Panc1 (cell line): ENCODE measurements around the gene DEAF1. TPM values are rescaled to one million over a fixed set of nuclear protein-coding genes. Genes with fewer than 3 reads are reported as not detected.
"Not testable (repeated sequence)": the region's sequence is repeated elsewhere in the genome, so short reads cannot be mapped to it uniquely, and the experiment has no call there.

Experiments
- ATAC-seq: fragments of 200-7000 bp; cut with Tn5 transposase; 2 replicates; pipeline ENCODE4 v1.9.1; 2020; ENCODE audit warnings: mild to moderate bottlenecking, moderate library complexity
- BruUV-seq: library from RNA; stranded (reverse); fragments of 400-500 nt; replicated peaks from 2 replicates; lab custom pipeline; 2021; lab: Mats Ljungman, UMichigan
- CTCF ChIA-PET: fragments of 300-600 bp; sonication (Branson Sonifier 250); formaldehyde crosslinking; loops from one replicate; lab custom pipeline; 2022; ENCODE audit warnings: antibody characterized with exemption; lab: Charles Lee
- POLR2A ChIA-PET: fragments of 300-600 bp; sonication (Branson Sonifier 250); formaldehyde crosslinking; loops from one replicate; lab custom pipeline; 2022; ENCODE audit warnings: antibody characterized with exemption; lab: Charles Lee
- DNase-seq: peaks from one replicate; pipeline ENCODE4 v3.0.0-alpha.2; 2010; ENCODE audit warnings: low read depth, low spot score
- H3K27ac ChIP-seq: 2 replicates; pipeline ENCODE4 v1.5.1; 2011; ENCODE audit warnings: mild to moderate bottlenecking, low read length, inconsistent platforms
- H3K27me3 ChIP-seq: fragments of 200-500 bp; sonication (Bioruptor generic); 2 replicates; pipeline ENCODE4 v1.6.0; 2014; ENCODE audit warnings: low read length, inconsistent platforms; ENCODE audit not compliant: control insufficient read depth, insufficient read depth
- H3K36me3 ChIP-seq: fragments of 200-500 bp; sonication (Bioruptor generic); 2 replicates; pipeline ENCODE4 v1.5.1; 2014; ENCODE audit warnings: inconsistent platforms, mild to moderate bottlenecking, low read length, moderate library complexity; ENCODE audit not compliant: control insufficient read depth, insufficient read depth
- H3K4me1 ChIP-seq: 2 replicates; pipeline ENCODE4 v1.5.1; 2011; ENCODE audit warnings: inconsistent platforms, mild to moderate bottlenecking, low read length, moderate library complexity; ENCODE audit not compliant: control insufficient read depth, insufficient read depth
- H3K4me3 ChIP-seq, 2 experiments: 2 replicates each; pipeline ENCODE4 v1.5.1; 2011 to 2012; ENCODE audit warnings: low read depth in 2 of 2, low read length in 2 of 2, mild to moderate bottlenecking in 2 of 2, inconsistent platforms in 1 of 2, moderate library complexity in 1 of 2
- H3K9me3 ChIP-seq: fragments of 200-500 bp; sonication (Bioruptor generic); 2 replicates; pipeline ENCODE4 v1.5.1; 2014; ENCODE audit warnings: low read depth, mild to moderate bottlenecking, inconsistent platforms, low read length, moderate library complexity; ENCODE audit not compliant: control insufficient read depth, insufficient read depth
- POLR2AphosphoS5 ChIP-seq: IDR thresholded peaks from 2 replicates; pipeline ENCODE4 v1.6.1; 2012; ENCODE audit warnings: mild to moderate bottlenecking, low read depth, low read length, moderate library complexity
- SIN3A ChIP-seq: IDR thresholded peaks from 2 replicates; pipeline ENCODE4 v1.6.1; 2012; ENCODE audit warnings: low read depth, mild to moderate bottlenecking, low read length, moderate library complexity, borderline replicate concordance; ENCODE audit not compliant: insufficient read depth
- TCF7L2 ChIP-seq: IDR thresholded peaks from 2 replicates; pipeline ENCODE4 v1.6.1; 2011; ENCODE audit warnings: mild to moderate bottlenecking, low read depth, low read length, inconsistent platforms
- in situ Hi-C: cut with HindIII; loops from 2 replicates; pipeline ENCODE4 v1.10.0; 2016; ENCODE audit warnings: low sequenced_read_pairs, low pct_unique_long_range_greater_than_20kb
- intact Hi-C: fragments of 100-400 bp; cut with micrococcal nuclease; formaldehyde crosslinking; loops from one replicate; pipeline ENCODE4 v1.10.0; 2022; ENCODE audit not compliant: unreplicated experiment
- total RNA-seq: library from RNA; stranded (reverse); gene quantifications from one replicate; pipeline ENCODE4 v1.2.1, GENCODE V29; 2021; ENCODE audit not compliant: unreplicated experiment
- TF ChIP-seq, protein P1 (sequence below): fragments of 450-650 bp; IDR thresholded peaks from 2 replicates; pipeline ENCODE4 v1.5.1; 2017; ENCODE audit warnings: mild to moderate bottlenecking
- TF ChIP-seq, protein P2 (sequence below), 2 experiments: IDR thresholded peaks; 2 replicates each; pipeline ENCODE4 v1.6.1; 2011 to 2012; ENCODE audit warnings: low read depth in 2 of 2, control low read depth in 1 of 2, low read length in 1 of 2, mild to moderate bottlenecking in 1 of 2, moderate library complexity in 1 of 2; ENCODE audit not compliant: insufficient read depth in 1 of 2

Gene DEAF1
- total RNA-seq, 1 experiment from 2014 or later: 105 TPM

DNA sequence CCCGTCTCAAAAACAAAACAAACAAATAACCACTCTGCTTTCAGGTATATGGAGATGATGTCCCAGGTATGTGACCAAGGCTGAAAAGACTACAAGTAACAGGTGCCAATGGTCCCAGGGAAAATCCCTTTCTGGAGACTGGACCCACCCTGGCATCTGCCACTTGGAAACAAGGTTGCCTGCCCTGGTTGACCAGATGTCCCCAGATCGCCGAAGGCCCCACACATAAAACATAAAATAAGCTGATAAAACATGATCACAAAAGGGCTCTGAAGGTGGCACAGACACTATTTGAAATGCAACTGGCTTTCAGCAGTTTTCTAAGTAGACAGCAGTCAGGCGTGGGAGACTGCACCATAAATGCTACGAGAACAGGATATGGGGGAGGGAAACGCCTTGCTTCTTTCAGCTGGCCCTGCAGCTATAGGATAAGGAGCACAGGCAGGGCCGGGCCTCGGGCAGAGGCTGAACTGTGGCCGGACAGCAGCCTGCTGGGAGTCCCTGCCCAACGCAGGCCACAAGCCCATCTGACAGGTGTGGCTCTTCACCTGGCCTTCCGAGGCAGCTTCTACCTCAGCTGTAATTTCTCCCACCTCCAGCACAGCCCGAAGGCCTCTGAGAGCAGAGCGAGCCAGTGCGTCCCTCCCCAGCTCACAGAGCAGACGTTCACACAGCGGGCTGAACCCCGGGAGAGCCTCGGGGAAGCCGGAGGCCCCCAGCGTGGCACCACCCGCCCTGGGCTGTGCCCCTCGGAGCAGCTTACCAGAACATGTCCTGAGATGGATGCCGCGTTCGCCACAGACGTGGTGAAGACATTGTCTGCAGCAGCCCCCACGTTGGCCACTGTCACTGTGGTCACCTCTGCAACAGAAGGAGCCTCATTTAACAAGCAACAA, 4.0 kb downstream of the DEAF1 start:
- TF ChIP-seq, protein P1, sequence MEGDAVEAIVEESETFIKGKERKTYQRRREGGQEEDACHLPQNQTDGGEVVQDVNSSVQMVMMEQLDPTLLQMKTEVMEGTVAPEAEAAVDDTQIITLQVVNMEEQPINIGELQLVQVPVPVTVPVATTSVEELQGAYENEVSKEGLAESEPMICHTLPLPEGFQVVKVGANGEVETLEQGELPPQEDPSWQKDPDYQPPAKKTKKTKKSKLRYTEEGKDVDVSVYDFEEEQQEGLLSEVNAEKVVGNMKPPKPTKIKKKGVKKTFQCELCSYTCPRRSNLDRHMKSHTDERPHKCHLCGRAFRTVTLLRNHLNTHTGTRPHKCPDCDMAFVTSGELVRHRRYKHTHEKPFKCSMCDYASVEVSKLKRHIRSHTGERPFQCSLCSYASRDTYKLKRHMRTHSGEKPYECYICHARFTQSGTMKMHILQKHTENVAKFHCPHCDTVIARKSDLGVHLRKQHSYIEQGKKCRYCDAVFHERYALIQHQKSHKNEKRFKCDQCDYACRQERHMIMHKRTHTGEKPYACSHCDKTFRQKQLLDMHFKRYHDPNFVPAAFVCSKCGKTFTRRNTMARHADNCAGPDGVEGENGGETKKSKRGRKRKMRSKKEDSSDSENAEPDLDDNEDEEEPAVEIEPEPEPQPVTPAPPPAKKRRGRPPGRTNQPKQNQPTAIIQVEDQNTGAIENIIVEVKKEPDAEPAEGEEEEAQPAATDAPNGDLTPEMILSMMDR: no peak
- TF ChIP-seq SIN3A: no peak
- no peak for TF ChIP-seq POLR2AphosphoS5
- TF ChIP-seq, protein P2, sequence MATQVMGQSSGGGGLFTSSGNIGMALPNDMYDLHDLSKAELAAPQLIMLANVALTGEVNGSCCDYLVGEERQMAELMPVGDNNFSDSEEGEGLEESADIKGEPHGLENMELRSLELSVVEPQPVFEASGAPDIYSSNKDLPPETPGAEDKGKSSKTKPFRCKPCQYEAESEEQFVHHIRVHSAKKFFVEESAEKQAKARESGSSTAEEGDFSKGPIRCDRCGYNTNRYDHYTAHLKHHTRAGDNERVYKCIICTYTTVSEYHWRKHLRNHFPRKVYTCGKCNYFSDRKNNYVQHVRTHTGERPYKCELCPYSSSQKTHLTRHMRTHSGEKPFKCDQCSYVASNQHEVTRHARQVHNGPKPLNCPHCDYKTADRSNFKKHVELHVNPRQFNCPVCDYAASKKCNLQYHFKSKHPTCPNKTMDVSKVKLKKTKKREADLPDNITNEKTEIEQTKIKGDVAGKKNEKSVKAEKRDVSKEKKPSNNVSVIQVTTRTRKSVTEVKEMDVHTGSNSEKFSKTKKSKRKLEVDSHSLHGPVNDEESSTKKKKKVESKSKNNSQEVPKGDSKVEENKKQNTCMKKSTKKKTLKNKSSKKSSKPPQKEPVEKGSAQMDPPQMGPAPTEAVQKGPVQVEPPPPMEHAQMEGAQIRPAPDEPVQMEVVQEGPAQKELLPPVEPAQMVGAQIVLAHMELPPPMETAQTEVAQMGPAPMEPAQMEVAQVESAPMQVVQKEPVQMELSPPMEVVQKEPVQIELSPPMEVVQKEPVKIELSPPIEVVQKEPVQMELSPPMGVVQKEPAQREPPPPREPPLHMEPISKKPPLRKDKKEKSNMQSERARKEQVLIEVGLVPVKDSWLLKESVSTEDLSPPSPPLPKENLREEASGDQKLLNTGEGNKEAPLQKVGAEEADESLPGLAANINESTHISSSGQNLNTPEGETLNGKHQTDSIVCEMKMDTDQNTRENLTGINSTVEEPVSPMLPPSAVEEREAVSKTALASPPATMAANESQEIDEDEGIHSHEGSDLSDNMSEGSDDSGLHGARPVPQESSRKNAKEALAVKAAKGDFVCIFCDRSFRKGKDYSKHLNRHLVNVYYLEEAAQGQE (IDR thresholded peaks at IDR 0.05; ENCODE audit: insufficient read depth in 1 of 2, low read depth in 2 of 2, low read length in 1 of 2): no peak
- intact Hi-C loops: no loop called here
- H3K9me3 ChIP-seq: no peaks in the 10 kb centered on the region
- no peak overlapping the region for H3K4me3 ChIP-seq
- DNase-seq: no peak
- H3K27ac ChIP-seq: no peak overlapping the region
- H3K36me3 ChIP-seq: 0 out of 2 replicates have a peak, but pooled peaks cover 3% of the 10 kb centered on the region
- POLR2A ChIA-PET: no interaction called here
- peaks cover 30% of the 10 kb centered on the region for H3K4me1 ChIP-seq
- CTCF ChIA-PET: interaction anchor here (0.5 to 0.7 kb wide), 2 partner anchors 31 to 37 kb away, joined by 3 to 11 read pairs; no protein-coding TSS in a partner anchor
- no TSS peak for BruUV-seq
- no peaks in the 10 kb centered on the region for H3K27me3 ChIP-seq
- in situ Hi-C loops: no loop called here
- ATAC-seq: no peak

DNA sequence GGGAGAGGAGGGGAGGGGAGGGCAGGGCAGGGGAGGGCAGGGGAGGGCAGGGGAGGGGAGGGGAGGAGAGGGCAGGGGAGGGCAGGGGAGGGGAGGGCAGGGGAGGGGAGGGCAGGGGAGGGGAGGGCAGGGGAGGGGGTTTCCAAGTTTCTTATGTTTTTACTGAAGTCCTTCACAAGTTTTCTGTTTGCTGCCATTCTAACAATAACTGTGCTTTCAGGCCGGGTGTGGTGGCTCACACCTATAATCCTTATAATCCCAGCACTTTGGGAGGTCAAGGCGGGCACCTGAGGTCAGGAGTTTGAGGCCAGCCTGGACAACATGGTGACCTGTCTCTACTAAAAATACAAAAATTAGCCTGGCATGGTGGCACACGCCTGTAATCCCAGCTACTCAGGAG, 4.8 kb downstream of the DEAF1 start:
- H3K4me3 ChIP-seq, BruUV-seq, H3K27me3 ChIP-seq, H3K36me3 ChIP-seq, in situ Hi-C loops, intact Hi-C loops, H3K9me3 ChIP-seq, ATAC-seq, POLR2A ChIA-PET, H3K27ac ChIP-seq, CTCF ChIA-PET, DNase-seq: not testable (repeated sequence)
- peaks cover 30% of the 10 kb centered on the region for H3K4me1 ChIP-seq

DNA sequence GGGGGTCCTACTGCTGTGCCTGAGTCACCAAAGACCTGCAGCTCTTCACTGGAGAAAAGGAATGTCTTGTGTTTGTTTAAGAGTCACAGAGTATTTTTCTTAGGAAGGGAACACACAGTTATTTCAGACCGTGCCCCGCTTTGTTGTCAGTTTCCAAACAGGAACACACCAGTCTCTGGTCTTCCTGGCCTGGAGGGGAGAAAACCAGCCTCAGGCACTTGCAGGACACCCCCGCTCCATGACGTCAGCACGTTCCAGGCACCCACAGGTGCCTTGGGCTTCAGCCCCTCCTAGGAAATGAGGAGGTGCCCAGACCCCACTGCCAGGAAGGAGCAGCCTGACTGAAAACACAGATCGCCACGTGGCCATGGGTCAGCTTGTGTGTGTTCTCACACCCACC, 5.4 kb downstream of the DEAF1 start:
- H3K27me3 ChIP-seq: no peaks in the 10 kb centered on the region
- no peak overlapping the region for H3K4me3 ChIP-seq
- POLR2A ChIA-PET: no interaction called here
- no TSS peak for BruUV-seq
- TF ChIP-seq SIN3A (no peak), TCF7L2 (no peak), POLR2AphosphoS5 (no peak)
- TF ChIP-seq, protein P2 (IDR thresholded peaks at IDR 0.05; ENCODE audit: insufficient read depth in 1 of 2, low read depth in 2 of 2, low read length in 1 of 2): no peak
- TF ChIP-seq, protein P1: no peak
- 0 out of 2 replicates have a peak, but pooled peaks cover 3% of the 10 kb centered on the region for H3K36me3 ChIP-seq
- DNase-seq (no peak), ATAC-seq (no peak)
- CTCF ChIA-PET: no interaction called here
- no peak overlapping the region for H3K27ac ChIP-seq
- in situ Hi-C loops: no loop called here
- intact Hi-C loops: no loop called here
- H3K4me1 ChIP-seq: peaks cover 30% of the 10 kb centered on the region
- no peaks in the 10 kb centered on the region for H3K9me3 ChIP-seq
